Endothelial cell of umbilical vein (primary cell): ENCODE results near the gene MST1. TPM values are rescaled to one million over a fixed set of nuclear protein-coding genes. Genes with fewer than 3 reads are reported as not detected.

Experiments
- BruUV-seq: library from RNA; stranded (reverse); fragments of 400-500 nt; replicated peaks from 2 replicates; lab custom pipeline; 2021; lab: Mats Ljungman, UMichigan
- CTCF ChIA-PET: fragments of 300-600, 350-600 bp; sonication (Branson Sonifier 250); formaldehyde crosslinking; loops from one replicate; lab custom pipeline; 2021; ENCODE audit warnings: antibody characterized with exemption, inconsistent platforms; lab: Charles Lee
- POLR2A ChIA-PET: fragments of 300-600, 350-600 bp; sonication (Branson Sonifier 250); formaldehyde crosslinking; loops from one replicate; lab custom pipeline; 2021; ENCODE audit warnings: antibody characterized with exemption, inconsistent platforms; lab: Charles Lee
- DNase-seq: peaks from one replicate; pipeline ENCODE4 v3.0.0-alpha.2; 2011; ENCODE audit warnings: low read depth, low spot score
- FAIRE-seq: peaks from 2 replicates; lab custom pipeline; 2011; peaks lifted over from hg19 to GRCh38; lab: Jason Lieb, UNC
- H2AFZ ChIP-seq: 2 replicates; pipeline ENCODE4 v1.6.0; 2012; ENCODE audit warnings: low read depth, low read length, control low read depth, inconsistent platforms
- H3K27ac ChIP-seq: 2 replicates; pipeline ENCODE4 v1.5.1; 2011; ENCODE audit warnings: low read depth, mild to moderate bottlenecking, control low read depth, low read length, moderate library complexity; ENCODE audit not compliant: insufficient read depth
- H3K27me3 ChIP-seq, 2 experiments: 2 replicates each; pipeline versions ENCODE4 v1.6.0 to v1.6.1; 2011; ENCODE audit warnings: low read length in 2 of 2, mixed read lengths in 1 of 2; ENCODE audit not compliant: control insufficient read depth in 2 of 2, insufficient read depth in 2 of 2
- H3K36me3 ChIP-seq, 2 experiments: 2 replicates in 1 of 2; 3 replicates in 1 of 2; pipeline ENCODE4 v1.5.1; 2011; ENCODE audit warnings: low read length in 2 of 2, mild to moderate bottlenecking in 1 of 2, moderate library complexity in 1 of 2; ENCODE audit not compliant: control insufficient read depth in 2 of 2, insufficient read depth in 2 of 2; ENCODE audit errors: extremely low read depth in 1 of 2
- H3K4me1 ChIP-seq: 3 replicates; pipeline ENCODE4 v1.5.1; 2011; ENCODE audit warnings: mild to moderate bottlenecking, low read length; ENCODE audit not compliant: control insufficient read depth, insufficient read depth; ENCODE audit errors: extremely low read depth
- H3K4me2 ChIP-seq: 2 replicates; pipeline ENCODE4 v1.6.1; 2011; ENCODE audit warnings: low read length, control low read depth, mixed read lengths; ENCODE audit not compliant: insufficient read depth
- H3K4me3 ChIP-seq, 3 experiments: fragments of 200-600 bp in 1 of 3; sonication (generic), shearing (Covaris generic) in 1 of 3; replicated peaks in 1 of 3; 2 replicates each; pipeline ENCODE4 v1.5.1; 2011 to 2016; ENCODE audit warnings: control low read depth in 3 of 3, low read length in 3 of 3, mild to moderate bottlenecking in 2 of 3, inconsistent platforms in 1 of 3, low read depth in 1 of 3, moderate library complexity in 1 of 3; ENCODE audit not compliant: insufficient read depth in 1 of 3
- H3K79me2 ChIP-seq: 2 replicates; pipeline ENCODE4 v1.6.0; 2012; ENCODE audit warnings: low read length, inconsistent platforms; ENCODE audit not compliant: control insufficient read depth, insufficient read depth
- H3K9ac ChIP-seq: replicated peaks from 2 replicates; pipeline ENCODE3; 2011; ENCODE audit warnings: low read length, control low read depth; ENCODE audit not compliant: insufficient read depth; ENCODE audit errors: extremely low read depth
- H3K9me1 ChIP-seq: replicated peaks from 3 replicates; pipeline ENCODE4 v1.6.0; 2011; ENCODE audit warnings: mild to moderate bottlenecking, low read length; ENCODE audit not compliant: control insufficient read depth, insufficient read depth; ENCODE audit errors: extremely low read depth
- H3K9me3 ChIP-seq: replicated peaks from 2 replicates; pipeline ENCODE4 v1.5.1; 2012; ENCODE audit warnings: low read length, inconsistent platforms; ENCODE audit not compliant: control insufficient read depth, insufficient read depth
- H4K20me1 ChIP-seq: replicated peaks from 2 replicates; pipeline ENCODE3; 2011; ENCODE audit warnings: mild to moderate bottlenecking, low read length; ENCODE audit not compliant: control insufficient read depth, insufficient read depth; ENCODE audit errors: extremely low read depth
- CTCF ChIP-seq, 2 donors: IDR thresholded peaks; 1 replicate in 1 of 2; 2 replicates in 1 of 2; pipeline ENCODE4 v1.5.1; 2011; ENCODE audit warnings: low read length in 2 of 2, mild to moderate bottlenecking in 2 of 2, moderate library complexity in 2 of 2, control low read depth in 1 of 2, inconsistent platforms in 1 of 2, low read depth in 1 of 2; ENCODE audit not compliant: insufficient read depth in 1 of 2; ENCODE audit errors: extremely low read depth in 1 of 2
- EZH2 ChIP-seq: IDR thresholded peaks from 2 replicates; pipeline ENCODE4 v1.6.1; 2012; ENCODE audit warnings: borderline replicate concordance, low read depth, mild to moderate bottlenecking, moderate library complexity, low read length, inconsistent platforms; ENCODE audit not compliant: severe bottlenecking
- FOS ChIP-seq: IDR thresholded peaks from 2 replicates; pipeline ENCODE4 v1.6.1; 2011; ENCODE audit warnings: mild to moderate bottlenecking, low read length, moderate library complexity, borderline replicate concordance; ENCODE audit not compliant: insufficient read depth
- GATA2 ChIP-seq: IDR thresholded peaks from 2 replicates; pipeline ENCODE4 v1.7.0; 2011; ENCODE audit warnings: low read depth, mild to moderate bottlenecking, moderate library complexity, mixed read lengths, low read length; ENCODE audit not compliant: insufficient read length, insufficient read depth
- JUN ChIP-seq: IDR thresholded peaks from 2 replicates; pipeline ENCODE4 v1.6.1; 2011; ENCODE audit warnings: borderline replicate concordance, low read depth; ENCODE audit not compliant: insufficient read length, insufficient read depth
- MAX ChIP-seq: IDR thresholded peaks from 2 replicates; pipeline ENCODE4 v1.6.1; 2011; ENCODE audit not compliant: insufficient read depth, insufficient read length
- MYC ChIP-seq: IDR thresholded peaks from one replicate; pipeline ENCODE4 v1.6.1; 2011; ENCODE audit warnings: mild to moderate bottlenecking, low read depth, low read length
- POLR2A ChIP-seq: IDR thresholded peaks from 2 replicates; pipeline ENCODE4 v1.6.1; 2012; ENCODE audit warnings: low read depth, mild to moderate bottlenecking, control low read depth, low read length
- POLR2AphosphoS5 ChIP-seq: IDR thresholded peaks from 2 replicates; pipeline ENCODE4 v1.6.1; 2012; ENCODE audit warnings: low read depth, mild to moderate bottlenecking, control low read depth, low read length, moderate library complexity; ENCODE audit not compliant: insufficient read depth
- dilution Hi-C: fragments of 300-500 bp; cut with MboI; formaldehyde crosslinking; loops from one replicate; pipeline ENCODE4 v1.15.0; 2019; ENCODE audit warnings: low sequenced_read_pairs; ENCODE audit not compliant: extremely low pct_ligation_motif_present
- intact Hi-C: fragments of 100-400 bp; cut with micrococcal nuclease; formaldehyde crosslinking; loops from one replicate; pipeline ENCODE4 v1.10.0; 2022
- polyA plus RNA-seq, 4 experiments: library from polyadenylated mRNA; depleted of rRNA in 3 of 4; stranded (reverse) in 3 of 4; unstranded in 1 of 4; fragments of >200 nt; gene quantifications; 2 replicates each; pipeline versions ENCODE4 v1.2.1 to v1.2.3, GENCODE V29; 2011 to 2012; ENCODE audit warnings: missing spikeins in 1 of 4
- total RNA-seq: library from RNA; stranded (reverse); gene quantifications from 2 replicates; pipeline ENCODE4 v1.2.3, GENCODE V29; 2021

Gene MST1
- total and polyA plus RNA-seq, 2 donors (not counting 3 experiments of a cell fraction or from before 2014, with no cell fraction given) = 6.1 to 17.5 TPM

GRCh38 chr3:49707113-49707480 lies 17.8 kb upstream of the MST1 start:
- Histone ChIP-seq H3K27me3 (no peaks in the 10 kb centered on the region), H3K27ac (no peak overlapping the region), H3K4me2 (no peak overlapping the region), H3K9me1 (no peaks in the 10 kb centered on the region), H3K36me3 (peaks cover 0 to 15% of the 10 kb centered on the region in 2 experiments), H3K9me3 (no peaks in the 10 kb centered on the region), H3K4me3 (no peak overlapping the region), H2AFZ (no peak overlapping the region), H3K79me2 (no peaks in the 10 kb centered on the region), H3K4me1 (peaks cover 5% of the 10 kb centered on the region), H4K20me1 (no peaks in the 10 kb centered on the region), H3K9ac (no peak overlapping the region)
- BruUV-seq = no TSS peak
- intact Hi-C loops (no loop called here), dilution Hi-C loops (no loop called here)
- FAIRE-seq (no peak), DNase-seq (no peak)
- TF ChIP-seq JUN = no peak
- no peak for TF ChIP-seq POLR2A
- no peak for TF ChIP-seq MYC
- TF ChIP-seq GATA2 = no peak
- no peak for TF ChIP-seq FOS
- no peak for TF ChIP-seq CTCF (IDR thresholded peaks at IDR 0.05; ENCODE audit: extremely low read depth in 1 of 2, insufficient read depth in 1 of 2, low read depth in 1 of 2, low read length in 2 of 2)
- TF ChIP-seq EZH2 = no peak
- no peak for TF ChIP-seq MAX
- TF ChIP-seq POLR2AphosphoS5 = no peak
- CTCF ChIA-PET = interaction anchor here (2.1 kb wide), 1 partner anchor 12 kb away, joined by 6 read pairs; the partner anchor contains the start of gene AMIGO3
- POLR2A ChIA-PET = interaction anchor here (0.6 kb wide), 1 partner anchor 228 kb away, joined by 7 read pairs; no protein-coding TSS in a partner anchor
